GM10847 (cell line): Measurements from ENCODE around the gene SDK2.

Source experiments
- POLR2A ChIP-seq: IDR thresholded peaks from 2 replicates; pipeline ENCODE4 v1.6.1; 2011; ENCODE audit not compliant: insufficient read length; ENCODE audit errors: extremely low read depth

SDK2 gene

GRCh38 chr17:73462823-73463222 lies 181.4 kb downstream of the SDK2 start:
- TF ChIP-seq POLR2A = no peak

- TF ChIP-seq POLR2A = no peak
Observed at GRCh38 chr17:73459980-73460379, 184.3 kb downstream of the SDK2 start.

- no peak for TF ChIP-seq POLR2A
Observed at GRCh38 chr17:73455767-73456166, 188.5 kb downstream of the SDK2 start.

GRCh38 chr17:73455050-73455687 lies 189.1 kb downstream of the SDK2 start:
- no peak for TF ChIP-seq POLR2A

GRCh38 chr17:73453090-73453489 lies 191.2 kb downstream of the SDK2 start:
- no peak for TF ChIP-seq POLR2A

GRCh38 chr17:73452009-73452408 lies 192.2 kb downstream of the SDK2 start:
- no peak for TF ChIP-seq POLR2A

- no peak for TF ChIP-seq POLR2A
Observed at GRCh38 chr17:73447319-73447718, 196.9 kb downstream of the SDK2 start.

GRCh38 chr17:73446617-73447016 lies 197.6 kb downstream of the SDK2 start:
- no peak for TF ChIP-seq POLR2A

GRCh38 chr17:73445466-73445865 lies 198.8 kb downstream of the SDK2 start:
- no peak for TF ChIP-seq POLR2A

GRCh38 chr17:73444021-73444420 lies 200.2 kb downstream of the SDK2 start:
- TF ChIP-seq POLR2A = no peak

GRCh38 chr17:73439597-73439996 lies 204.6 kb downstream of the SDK2 start:
- TF ChIP-seq POLR2A = no peak

GRCh38 chr17:73437826-73438225 lies 206.4 kb downstream of the SDK2 start:
- TF ChIP-seq POLR2A = no peak

- TF ChIP-seq POLR2A = no peak
Observed at GRCh38 chr17:73436954-73437353, 207.3 kb downstream of the SDK2 start.

GRCh38 chr17:73435412-73435811 lies 208.8 kb downstream of the SDK2 start:
- no peak for TF ChIP-seq POLR2A

GRCh38 chr17:73434154-73434553 lies 210.1 kb downstream of the SDK2 start:
- TF ChIP-seq POLR2A = no peak

GRCh38 chr17:73433501-73433900 lies 210.7 kb downstream of the SDK2 start:
- TF ChIP-seq POLR2A = no peak

GRCh38 chr17:73432624-73433190 lies 211.5 kb downstream of the SDK2 start:
- TF ChIP-seq POLR2A = no peak
